Liver (tissue), 9 donors: Measurements from ENCODE around the gene CDC7. TPM values are rescaled to one million over a fixed set of nuclear protein-coding genes. Genes with fewer than 3 reads are reported as not detected.

Experiments
- DNase-seq: peaks from one replicate; pipeline ENCODE4 v3.0.0-alpha.2; 2017; ENCODE audit warnings: low spot score
- H3K27ac ChIP-seq, 2 donors: one replicate each; pipeline ENCODE4 v1.7.0; 2013; ENCODE audit warnings: inconsistent platforms in 2 of 2, low read length in 2 of 2, control low read depth in 1 of 2, low read depth in 1 of 2, mild to moderate bottlenecking in 1 of 2
- H3K27me3 ChIP-seq, 4 donors: one replicate each; pipeline versions ENCODE4 v1.6.1 to v1.7.0; 2013; ENCODE audit warnings: low read length in 3 of 4, inconsistent platforms in 1 of 4, mild to moderate bottlenecking in 1 of 4, moderate library complexity in 1 of 4; ENCODE audit not compliant: control insufficient read depth in 4 of 4, insufficient read depth in 4 of 4
- H3K36me3 ChIP-seq, 4 donors: one replicate each; pipeline versions ENCODE4 v1.6.1 to v1.7.0; 2013; ENCODE audit warnings: low read length in 3 of 4, mild to moderate bottlenecking in 3 of 4, low read depth in 1 of 4, moderate library complexity in 1 of 4; ENCODE audit not compliant: control insufficient read depth in 4 of 4, insufficient read depth in 3 of 4
- H3K4me1 ChIP-seq, 4 donors: one replicate each; pipeline versions ENCODE4 v1.6.1 to v1.7.0; 2013; ENCODE audit warnings: low read length in 3 of 4, mild to moderate bottlenecking in 3 of 4, moderate library complexity in 1 of 4; ENCODE audit not compliant: control insufficient read depth in 4 of 4, insufficient read depth in 4 of 4
- H3K4me3 ChIP-seq, 3 donors: one replicate each; pipeline versions ENCODE4 v1.6.1 to v1.7.0; 2013; ENCODE audit warnings: low read length in 3 of 3, control low read depth in 1 of 3, low read depth in 1 of 3, mild to moderate bottlenecking in 1 of 3
- H3K9ac ChIP-seq, 2 donors: one replicate each; pipeline ENCODE4 v1.7.0; 2013; ENCODE audit warnings: low read length in 2 of 2, mild to moderate bottlenecking in 2 of 2, moderate library complexity in 2 of 2, control low read depth in 1 of 2, low read depth in 1 of 2
- H3K9me3 ChIP-seq, 4 donors: one replicate each; pipeline versions ENCODE4 v1.6.1 to v1.7.0; 2013; ENCODE audit warnings: low read length in 3 of 4; ENCODE audit not compliant: control insufficient read depth in 4 of 4
- ATF3 ChIP-seq: IDR thresholded peaks from 2 replicates; pipeline ENCODE4 v1.6.1; 2016; ENCODE audit warnings: antibody characterized with exemption
- EGR1 ChIP-seq, 2 donors: IDR thresholded peaks; 2 replicates each; pipeline ENCODE4 v1.6.1; 2016 to 2018; ENCODE audit warnings: antibody characterized with exemption in 2 of 2, low read depth in 2 of 2
- FOXA1 ChIP-seq: IDR thresholded peaks from 2 replicates; pipeline ENCODE4 v1.6.1; 2016; ENCODE audit warnings: antibody characterized with exemption
- FOXA2 ChIP-seq: IDR thresholded peaks from 2 replicates; pipeline ENCODE4 v1.6.1; 2016; ENCODE audit warnings: antibody characterized with exemption
- GABPA ChIP-seq, 2 donors: IDR thresholded peaks in 1 of 2; conservative IDR thresholded peaks in 1 of 2; 2 replicates each; pipeline ENCODE4 v1.6.1; 2016; ENCODE audit warnings: antibody characterized with exemption in 2 of 2, mild to moderate bottlenecking in 1 of 2, moderate library complexity in 1 of 2
- HNF4A ChIP-seq, 2 donors: conservative IDR thresholded peaks; 2 replicates each; pipeline ENCODE4 v1.6.1; 2016; ENCODE audit warnings: antibody characterized with exemption in 2 of 2, mild to moderate bottlenecking in 2 of 2
- HNF4G ChIP-seq: IDR thresholded peaks from 2 replicates; pipeline ENCODE4 v1.6.1; 2016; ENCODE audit warnings: antibody characterized with exemption
- JUND ChIP-seq, 2 donors: IDR thresholded peaks; 2 replicates each; pipeline ENCODE4 v1.6.1; 2016; ENCODE audit warnings: antibody characterized with exemption in 2 of 2
- MAX ChIP-seq: IDR thresholded peaks from 2 replicates; pipeline ENCODE4 v1.6.1; 2016; ENCODE audit warnings: antibody characterized with exemption
- NR2F2 ChIP-seq: IDR thresholded peaks from 2 replicates; pipeline ENCODE4 v1.6.1; 2016; ENCODE audit warnings: antibody characterized with exemption
- RAD21 ChIP-seq, 2 donors: IDR thresholded peaks; 2 replicates each; pipeline ENCODE4 v1.6.1; 2016; ENCODE audit warnings: antibody characterized with exemption in 2 of 2, mild to moderate bottlenecking in 2 of 2
- RXRA ChIP-seq, 2 donors: IDR thresholded peaks; 2 replicates each; pipeline ENCODE4 v1.6.1; 2017 to 2018; ENCODE audit warnings: antibody characterized with exemption in 2 of 2, mild to moderate bottlenecking in 1 of 2
- SP1 ChIP-seq: IDR thresholded peaks from 2 replicates; pipeline ENCODE4 v1.6.1; 2018; ENCODE audit warnings: antibody characterized with exemption, mild to moderate bottlenecking
- TAF1 ChIP-seq: conservative IDR thresholded peaks from 2 replicates; pipeline ENCODE4 v1.6.1; 2016; ENCODE audit warnings: antibody characterized with exemption, mild to moderate bottlenecking
- YY1 ChIP-seq: IDR thresholded peaks from 2 replicates; pipeline ENCODE4 v1.6.1; 2016; ENCODE audit warnings: antibody characterized with exemption, mild to moderate bottlenecking
- WGBS: extraction: QIAGEN DNeasy Blood & Tissue Kit; methylation state at CpG from one replicate; pipeline ENCODE4 v1.1.7; 2013; 5-methylcytosine and 5-hydroxymethylcytosine counted together
- polyA plus RNA-seq, 2 donors: library from polyadenylated mRNA; stranded (reverse) in 1 of 2; unstranded in 1 of 2; fragments of 200-250 nt in 1 of 2; fragments of >200 nt in 1 of 2; fragmentation: Nextera tagmentation in 1 of 2; extraction: Ambion mirVana in 1 of 2; gene quantifications; one replicate each; pipeline versions ENCODE4 v1.2.1 to v1.2.3, GENCODE V29; 2013 to 2015
- total RNA-seq, 2 donors: library from RNA; depleted of rRNA; stranded (reverse); fragments of >200 nt; gene quantifications; one replicate each; pipeline ENCODE4 v1.2.3, GENCODE V29; 2014
- TF ChIP-seq, protein P1 (sequence below): fragments of 150-350 bp; IDR thresholded peaks from 2 replicates; pipeline ENCODE4 v1.5.1; 2017; ENCODE audit warnings: improper control_type of control experiment, low read depth, low read length; ENCODE audit not compliant: missing input control
- TF ChIP-seq, protein P2 (sequence below): IDR thresholded peaks from 2 replicates; pipeline ENCODE4 v1.6.1; 2016; ENCODE audit warnings: antibody characterized with exemption
- TF ChIP-seq, protein P3 (sequence below): IDR thresholded peaks from 2 replicates; pipeline ENCODE4 v1.6.1; 2016; ENCODE audit warnings: antibody characterized with exemption, mild to moderate bottlenecking
- donor health status: healthy.
- donor health status: healthy.
- donor health status: healthy.
- donor health status: healthy.
- donor health status: healthy.

The CDC7 gene
- total and polyA plus RNA-seq, 4 donors: 0.43 to 15.0 (median 0.61) TPM

GRCh38 chr1:91541918-91542533 lies 41.4 kb downstream of the CDC7 start:
- Histone ChIP-seq H3K27me3 (peaks cover 0 to 4% (median 0%) of the 10 kb centered on the region in 4 donors), H3K4me3 (no peak overlapping the region), H3K4me1 (no peaks in the 10 kb centered on the region), H3K9ac (no peak overlapping the region), H3K36me3 (no peaks in the 10 kb centered on the region), H3K27ac (no peak overlapping the region), H3K9me3 (no peaks in the 10 kb centered on the region)
- TF ChIP-seq MAX (no peak), NR2F2 (no peak), JUND (IDR thresholded peaks at IDR 0.05) (no peak), RAD21 (IDR thresholded peaks at IDR 0.05) (no peak), YY1 (no peak), HNF4A (conservative IDR thresholded peaks at IDR 0.05) (no peak), FOXA2 (no peak), HNF4G (no peak)
- TF ChIP-seq, protein P1, sequence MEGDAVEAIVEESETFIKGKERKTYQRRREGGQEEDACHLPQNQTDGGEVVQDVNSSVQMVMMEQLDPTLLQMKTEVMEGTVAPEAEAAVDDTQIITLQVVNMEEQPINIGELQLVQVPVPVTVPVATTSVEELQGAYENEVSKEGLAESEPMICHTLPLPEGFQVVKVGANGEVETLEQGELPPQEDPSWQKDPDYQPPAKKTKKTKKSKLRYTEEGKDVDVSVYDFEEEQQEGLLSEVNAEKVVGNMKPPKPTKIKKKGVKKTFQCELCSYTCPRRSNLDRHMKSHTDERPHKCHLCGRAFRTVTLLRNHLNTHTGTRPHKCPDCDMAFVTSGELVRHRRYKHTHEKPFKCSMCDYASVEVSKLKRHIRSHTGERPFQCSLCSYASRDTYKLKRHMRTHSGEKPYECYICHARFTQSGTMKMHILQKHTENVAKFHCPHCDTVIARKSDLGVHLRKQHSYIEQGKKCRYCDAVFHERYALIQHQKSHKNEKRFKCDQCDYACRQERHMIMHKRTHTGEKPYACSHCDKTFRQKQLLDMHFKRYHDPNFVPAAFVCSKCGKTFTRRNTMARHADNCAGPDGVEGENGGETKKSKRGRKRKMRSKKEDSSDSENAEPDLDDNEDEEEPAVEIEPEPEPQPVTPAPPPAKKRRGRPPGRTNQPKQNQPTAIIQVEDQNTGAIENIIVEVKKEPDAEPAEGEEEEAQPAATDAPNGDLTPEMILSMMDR: no peak
- WGBS: 82% methylated on average over 5 of the region's 5 CpGs
- no peak for DNase-seq

GRCh38 chr1:91545506-91546300 lies 45.1 kb downstream of the CDC7 start:
- Histone ChIP-seq H3K9ac (no peak overlapping the region), H3K36me3 (no peaks in the 10 kb centered on the region), H3K9me3 (no peaks in the 10 kb centered on the region), H3K27me3 (peaks cover 0 to 3% (median under 1%) of the 10 kb centered on the region in 4 donors), H3K27ac (no peak overlapping the region), H3K4me1 (peaks cover 0 to 4% (median 0%) of the 10 kb centered on the region in 4 donors), H3K4me3 (no peak overlapping the region)
- no peak for DNase-seq
- no peak for TF ChIP-seq RAD21 (IDR thresholded peaks at IDR 0.05)
- no peak for TF ChIP-seq NR2F2
- no peak for TF ChIP-seq ATF3
- no peak for TF ChIP-seq EGR1 (IDR thresholded peaks at IDR 0.05; ENCODE audit: low read depth in 2 of 2)
- TF ChIP-seq MAX: no peak
- TF ChIP-seq, protein P1: no peak
- TF ChIP-seq, protein P2, sequence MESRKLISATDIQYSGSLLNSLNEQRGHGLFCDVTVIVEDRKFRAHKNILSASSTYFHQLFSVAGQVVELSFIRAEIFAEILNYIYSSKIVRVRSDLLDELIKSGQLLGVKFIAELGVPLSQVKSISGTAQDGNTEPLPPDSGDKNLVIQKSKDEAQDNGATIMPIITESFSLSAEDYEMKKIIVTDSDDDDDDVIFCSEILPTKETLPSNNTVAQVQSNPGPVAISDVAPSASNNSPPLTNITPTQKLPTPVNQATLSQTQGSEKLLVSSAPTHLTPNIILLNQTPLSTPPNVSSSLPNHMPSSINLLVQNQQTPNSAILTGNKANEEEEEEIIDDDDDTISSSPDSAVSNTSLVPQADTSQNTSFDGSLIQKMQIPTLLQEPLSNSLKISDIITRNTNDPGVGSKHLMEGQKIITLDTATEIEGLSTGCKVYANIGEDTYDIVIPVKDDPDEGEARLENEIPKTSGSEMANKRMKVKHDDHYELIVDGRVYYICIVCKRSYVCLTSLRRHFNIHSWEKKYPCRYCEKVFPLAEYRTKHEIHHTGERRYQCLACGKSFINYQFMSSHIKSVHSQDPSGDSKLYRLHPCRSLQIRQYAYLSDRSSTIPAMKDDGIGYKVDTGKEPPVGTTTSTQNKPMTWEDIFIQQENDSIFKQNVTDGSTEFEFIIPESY: no peak
- no peak for TF ChIP-seq FOXA1
- TF ChIP-seq, protein P3, sequence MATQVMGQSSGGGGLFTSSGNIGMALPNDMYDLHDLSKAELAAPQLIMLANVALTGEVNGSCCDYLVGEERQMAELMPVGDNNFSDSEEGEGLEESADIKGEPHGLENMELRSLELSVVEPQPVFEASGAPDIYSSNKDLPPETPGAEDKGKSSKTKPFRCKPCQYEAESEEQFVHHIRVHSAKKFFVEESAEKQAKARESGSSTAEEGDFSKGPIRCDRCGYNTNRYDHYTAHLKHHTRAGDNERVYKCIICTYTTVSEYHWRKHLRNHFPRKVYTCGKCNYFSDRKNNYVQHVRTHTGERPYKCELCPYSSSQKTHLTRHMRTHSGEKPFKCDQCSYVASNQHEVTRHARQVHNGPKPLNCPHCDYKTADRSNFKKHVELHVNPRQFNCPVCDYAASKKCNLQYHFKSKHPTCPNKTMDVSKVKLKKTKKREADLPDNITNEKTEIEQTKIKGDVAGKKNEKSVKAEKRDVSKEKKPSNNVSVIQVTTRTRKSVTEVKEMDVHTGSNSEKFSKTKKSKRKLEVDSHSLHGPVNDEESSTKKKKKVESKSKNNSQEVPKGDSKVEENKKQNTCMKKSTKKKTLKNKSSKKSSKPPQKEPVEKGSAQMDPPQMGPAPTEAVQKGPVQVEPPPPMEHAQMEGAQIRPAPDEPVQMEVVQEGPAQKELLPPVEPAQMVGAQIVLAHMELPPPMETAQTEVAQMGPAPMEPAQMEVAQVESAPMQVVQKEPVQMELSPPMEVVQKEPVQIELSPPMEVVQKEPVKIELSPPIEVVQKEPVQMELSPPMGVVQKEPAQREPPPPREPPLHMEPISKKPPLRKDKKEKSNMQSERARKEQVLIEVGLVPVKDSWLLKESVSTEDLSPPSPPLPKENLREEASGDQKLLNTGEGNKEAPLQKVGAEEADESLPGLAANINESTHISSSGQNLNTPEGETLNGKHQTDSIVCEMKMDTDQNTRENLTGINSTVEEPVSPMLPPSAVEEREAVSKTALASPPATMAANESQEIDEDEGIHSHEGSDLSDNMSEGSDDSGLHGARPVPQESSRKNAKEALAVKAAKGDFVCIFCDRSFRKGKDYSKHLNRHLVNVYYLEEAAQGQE: no peak
- no peak for TF ChIP-seq GABPA (IDR thresholded peaks at IDR 0.05 in 1 of 2, conservative IDR thresholded peaks at IDR 0.05 in 1 of 2)
- TF ChIP-seq RXRA (IDR thresholded peaks at IDR 0.05): no peak
- no peak for TF ChIP-seq SP1
- no peak for TF ChIP-seq TAF1
- TF ChIP-seq HNF4A (conservative IDR thresholded peaks at IDR 0.05): no peak
- TF ChIP-seq JUND (IDR thresholded peaks at IDR 0.05): no peak
- no peak for TF ChIP-seq FOXA2
- WGBS: 76% methylated on average over 13 of the region's 13 CpGs
